ENCODE measurements around the gene SART1.
A peak's percentile ranks its signal among the peaks of the same experiment; 100 is the strongest.

Gene SART1

GRCh38 chr11:65961267-65962140 is at the start of gene SART1:
Gene SART1, plus strand, starts transcription at chr11:65961734. Its CDS starts 47 bp downstream, at chr11:65961781.
- peak; percentile 80 for DNase-seq

GRCh38 chr11:65912845-65913244 is 48.7 kb upstream of the SART1 start:
- no peak for DNase-seq

- no peak for DNase-seq
Observed at GRCh38 chr11:65915101-65915820, 46.3 kb upstream of the SART1 start.

- no peak for DNase-seq
Observed at GRCh38 chr11:65915821-65916251, 45.7 kb upstream of the SART1 start.

- no peak for DNase-seq
Observed at GRCh38 chr11:65916391-65916790, 45.1 kb upstream of the SART1 start.

GRCh38 chr11:65917077-65917433 is 44.5 kb upstream of the SART1 start:
- no peak for DNase-seq

GRCh38 chr11:65917434-65918210 is 43.9 kb upstream of the SART1 start:
- no peak for DNase-seq

GRCh38 chr11:65918211-65919140 is 43.1 kb upstream of the SART1 start, which contains the start of gene C11orf68:
Gene C11orf68, minus strand, starts transcription at chr11:65919062. Its CDS starts 31 bp downstream, at chr11:65919031.
- DNase-seq: no peak

- DNase-seq: peak; percentile 67
Observed at GRCh38 chr11:65919141-65919572, 42.4 kb upstream of the SART1 start, which contains the start of gene DRAP1. Gene DRAP1, plus strand, starts transcription at chr11:65919426. Its CDS starts 76 bp downstream, at chr11:65919502.

GRCh38 chr11:65919573-65920371 is 41.8 kb upstream of the SART1 start:
- no peak for DNase-seq

- DNase-seq: no peak
Observed at GRCh38 chr11:65920372-65920802, 41.1 kb upstream of the SART1 start.

GRCh38 chr11:65921033-65921555 is 40.4 kb upstream of the SART1 start:
- DNase-seq: no peak

- no peak for DNase-seq
Observed at GRCh38 chr11:65921876-65922275, 39.7 kb upstream of the SART1 start.

GRCh38 chr11:65922565-65922964 is 39.0 kb upstream of the SART1 start:
- no peak for DNase-seq

GRCh38 chr11:65925397-65925796 is 36.1 kb upstream of the SART1 start:
- DNase-seq: no peak

GRCh38 chr11:65927904-65928397 is 33.6 kb upstream of the SART1 start:
- DNase-seq: no peak

GRCh38 chr11:65928667-65929066 is 32.9 kb upstream of the SART1 start:
- DNase-seq: no peak

- no peak for DNase-seq
Observed at GRCh38 chr11:65931773-65932557, 29.6 kb upstream of the SART1 start.

GRCh38 chr11:65932558-65932919 is 29.0 kb upstream of the SART1 start:
- no peak for DNase-seq

GRCh38 chr11:65934014-65934413 is 27.5 kb upstream of the SART1 start:
- no peak for DNase-seq
